ENCODE results near the gene ATP13A2.

GRCh38 chr1:17002524-17002902 lies 9.2 kb downstream of the ATP13A2 start:
- TF ChIP-seq CTCF (conservative IDR thresholded peaks at IDR 0.05; ENCODE audit: low read length) (no peak), EZH2phosphoT487 (IDR thresholded peaks at IDR 0.05; ENCODE audit: borderline replicate concordance, low read depth, low read length) (no peak)
